ENCODE data around the gene NPFFR2.

NPFFR2 gene

GRCh38 chr4:72171761-72172160 is 140.0 kb downstream of the NPFFR2 start:
- no peak overlapping the region for H3K4me3 ChIP-seq (ENCODE audit: low read depth, low read length)
- no peak for TF ChIP-seq CTCF (IDR thresholded peaks at IDR 0.05; ENCODE audit: low read depth, low read length)
- DNase-seq (ENCODE audit: low read depth, low spot score), result no peak
- in situ Hi-C loops (cut with HindIII; ENCODE audit: low sequenced_read_pairs), result no loop called here

DNA sequence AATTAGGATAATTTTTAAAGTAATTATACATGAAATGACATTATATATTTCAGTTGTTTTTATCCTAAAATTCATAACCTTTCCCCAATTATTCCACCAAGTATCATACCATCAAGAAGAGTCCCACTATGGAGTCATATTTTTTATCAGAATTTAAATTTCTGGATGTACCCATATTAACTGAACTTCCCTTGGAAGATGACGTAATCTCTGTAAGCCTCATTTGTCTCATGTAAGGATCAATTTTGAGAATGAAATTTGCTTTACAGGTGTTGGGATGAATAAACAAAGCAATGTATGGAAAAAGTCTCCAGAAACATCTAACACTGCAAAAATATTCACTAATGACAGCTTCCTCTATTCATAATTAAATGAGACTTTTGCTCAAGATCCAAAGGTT is 147.5 kb downstream of the NPFFR2 start:
- DNase-seq (ENCODE audit: low read depth, low spot score), result no peak
- in situ Hi-C loops (cut with HindIII; ENCODE audit: low sequenced_read_pairs), result no loop called here
- TF ChIP-seq CTCF (IDR thresholded peaks at IDR 0.05; ENCODE audit: low read depth, low read length), result no peak

DNA sequence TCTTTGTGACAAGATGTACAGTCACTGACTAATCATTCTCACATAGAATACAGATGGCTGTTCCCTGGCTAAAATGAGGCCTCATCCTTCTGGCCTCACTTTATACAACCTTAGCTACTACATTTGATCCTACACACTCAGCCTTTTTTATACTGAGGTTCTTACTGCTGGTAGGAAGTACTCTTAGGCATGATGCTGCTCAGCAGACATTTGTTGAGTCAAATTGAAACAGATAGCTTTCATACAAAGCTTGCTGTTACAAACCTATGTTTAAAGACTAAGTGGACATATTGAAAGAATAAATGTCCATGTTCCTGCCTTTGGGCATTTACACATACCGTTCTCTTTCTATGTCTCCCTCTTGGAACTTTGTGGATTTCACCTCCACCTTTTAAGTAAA is 154.9 kb downstream of the NPFFR2 start:
- in situ Hi-C loops (cut with HindIII; ENCODE audit: low sequenced_read_pairs), result no loop called here
- no peak for TF ChIP-seq CTCF (IDR thresholded peaks at IDR 0.05; ENCODE audit: low read depth, low read length)
- no peak overlapping the region for H3K4me3 ChIP-seq (ENCODE audit: low read depth, low read length)
- no peak for DNase-seq (ENCODE audit: low read depth, low spot score)

More for the DNA sequence above, 147.5 kb downstream of the NPFFR2 start:
- no peak overlapping the region for H3K4me3 ChIP-seq (ENCODE audit: low read depth, low read length)

DNA sequence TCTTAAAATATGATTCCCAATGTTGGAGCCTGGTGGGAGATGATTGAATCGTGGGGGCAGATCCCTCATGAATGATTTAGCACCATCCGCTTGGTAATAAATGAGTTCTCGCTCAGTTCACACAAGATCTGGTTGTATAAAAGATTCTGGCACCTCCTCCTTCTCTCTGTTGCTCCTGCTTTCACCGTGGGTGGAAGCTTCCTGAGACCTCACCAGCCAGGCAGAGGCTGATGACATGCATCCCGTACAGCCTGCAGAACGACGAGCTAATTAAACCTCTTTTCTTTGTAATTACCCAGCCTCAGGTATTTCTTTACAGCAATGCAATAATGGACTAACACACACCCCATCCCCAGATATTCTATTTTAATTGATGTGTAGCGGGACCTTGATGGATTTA is 162.2 kb downstream of the NPFFR2 start:
- no peak for DNase-seq (ENCODE audit: low read depth, low spot score)
- in situ Hi-C loops (cut with HindIII; ENCODE audit: low sequenced_read_pairs), result no loop called here
- no peak overlapping the region for H3K4me3 ChIP-seq (ENCODE audit: low read depth, low read length)
- no peak for TF ChIP-seq CTCF (IDR thresholded peaks at IDR 0.05; ENCODE audit: low read depth, low read length)

DNA sequence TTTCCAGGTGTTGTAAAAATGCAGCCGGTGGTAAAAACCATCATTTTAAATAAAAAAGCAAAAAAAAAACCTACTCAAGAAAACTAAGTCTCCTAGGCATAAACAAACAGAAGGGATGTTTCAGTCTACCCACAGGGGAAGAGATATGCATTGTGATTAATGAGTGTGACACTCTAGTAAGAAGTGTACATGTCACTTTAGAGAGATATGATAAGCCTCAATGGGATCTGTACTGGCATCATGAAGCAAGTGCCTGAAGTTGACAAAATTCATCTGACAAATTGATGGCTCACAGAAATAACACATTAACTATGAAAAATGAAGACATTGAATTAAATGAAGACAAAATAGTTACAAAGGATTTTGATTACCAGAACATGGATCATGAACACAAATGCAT is 162.7 kb downstream of the NPFFR2 start:
- TF ChIP-seq CTCF (IDR thresholded peaks at IDR 0.05; ENCODE audit: low read depth, low read length), result no peak
- no peak overlapping the region for H3K4me3 ChIP-seq (ENCODE audit: low read depth, low read length)
- in situ Hi-C loops (cut with HindIII; ENCODE audit: low sequenced_read_pairs), result no loop called here
- no peak for DNase-seq (ENCODE audit: low read depth, low spot score)
